ENCODE data around the gene PDE3A.
A peak's percentile ranks its signal among the peaks of the same experiment; 100 is the strongest.
"Not testable (repeated sequence)": the region's sequence is repeated elsewhere in the genome, so short reads cannot be mapped to it uniquely, and the experiment has no call there.

PDE3A gene

GRCh38 chr12:20375560-20375959 lies 7.2 kb downstream of the PDE3A start:
- DNase-seq = no peak

- no peak for DNase-seq
Observed at GRCh38 chr12:20376984-20377383, 8.6 kb downstream of the PDE3A start.

- no peak for DNase-seq
Observed at GRCh38 chr12:20377750-20378149, 9.4 kb downstream of the PDE3A start.

DNA sequence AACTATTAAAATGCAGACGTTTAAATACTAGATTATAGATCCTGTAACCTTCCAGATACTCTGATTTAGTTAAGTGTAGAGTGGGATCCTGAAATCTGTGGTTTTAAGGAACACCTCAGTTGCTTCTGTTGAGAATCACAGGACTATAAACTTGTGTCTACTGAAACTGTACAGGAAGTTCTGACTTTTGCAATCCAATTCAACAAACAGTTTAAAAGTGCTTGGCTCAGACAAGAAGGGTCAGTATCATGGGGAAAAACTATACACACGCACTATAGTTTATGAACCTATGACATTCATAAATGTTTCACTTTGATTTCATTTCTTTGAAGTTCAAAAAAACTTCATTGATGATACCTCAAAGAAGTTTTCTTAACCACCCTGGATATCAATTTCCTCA lies 13.8 kb downstream of the PDE3A start:
- DNase-seq = no peak

DNA sequence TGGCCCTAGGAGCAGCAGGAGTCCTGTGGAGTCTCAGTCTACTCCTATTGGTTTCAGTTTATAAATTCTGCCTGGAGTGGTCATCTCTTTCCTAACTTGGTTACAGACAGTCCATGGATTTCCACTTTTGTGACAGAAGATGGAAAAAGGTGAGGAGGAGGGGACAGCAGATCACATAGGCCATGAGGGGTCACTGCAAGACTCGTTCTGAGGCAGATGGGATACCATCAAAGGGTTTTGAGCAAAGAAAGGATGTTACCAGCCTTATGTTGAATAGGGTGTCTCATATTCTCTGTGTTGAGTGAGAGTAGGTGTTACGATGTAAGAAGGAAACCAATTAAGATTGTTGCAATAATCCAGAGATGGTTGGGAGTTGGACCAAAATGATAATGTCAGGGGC lies 15.3 kb downstream of the PDE3A start:
- DNase-seq = no peak

DNA sequence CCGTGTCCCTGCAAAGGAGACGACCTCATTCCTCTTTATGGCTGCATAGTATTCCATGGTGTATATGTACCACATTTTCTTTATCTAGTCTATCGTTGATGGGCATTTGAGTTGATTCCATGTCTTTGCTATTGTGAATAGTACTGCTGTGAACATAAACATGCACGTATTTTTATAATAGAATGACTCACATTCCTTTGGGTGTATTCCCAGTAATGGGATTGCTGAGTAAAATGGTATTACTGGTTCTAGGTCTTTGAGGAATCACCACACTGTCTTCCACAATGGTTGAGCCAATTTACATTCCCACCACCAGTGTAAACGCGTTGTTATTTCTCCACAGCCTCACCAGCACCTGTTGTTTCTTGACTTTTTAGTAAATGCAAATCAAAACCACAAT lies 16.5 kb downstream of the PDE3A start:
- DNase-seq = not testable (repeated sequence)

DNA sequence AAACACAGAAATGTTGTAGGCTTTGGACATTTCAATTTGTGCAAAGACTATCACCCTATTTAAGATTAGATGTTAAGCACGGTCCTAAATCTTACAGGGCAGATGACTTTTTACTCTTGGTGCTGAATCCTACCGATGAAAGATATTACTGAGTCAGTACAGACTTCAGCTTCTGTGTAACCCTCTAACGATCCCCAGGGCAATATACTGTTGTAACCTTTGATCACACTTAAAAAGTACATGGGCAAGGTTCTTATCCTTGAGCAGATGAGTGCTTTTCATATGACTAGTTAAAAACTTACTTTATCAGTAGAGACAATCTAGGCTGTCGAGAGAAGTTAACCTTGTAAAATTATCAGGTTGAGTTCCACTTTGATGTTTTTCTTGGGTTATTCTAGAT lies 22.5 kb downstream of the PDE3A start:
- no peak for DNase-seq

- DNase-seq = no peak
Observed at GRCh38 chr12:20392339-20392738, 24.0 kb downstream of the PDE3A start.

- no peak for DNase-seq
Observed at GRCh38 chr12:20393707-20394106, 25.4 kb downstream of the PDE3A start.

GRCh38 chr12:20395791-20396550 lies 27.6 kb downstream of the PDE3A start:
- no peak for DNase-seq

DNA sequence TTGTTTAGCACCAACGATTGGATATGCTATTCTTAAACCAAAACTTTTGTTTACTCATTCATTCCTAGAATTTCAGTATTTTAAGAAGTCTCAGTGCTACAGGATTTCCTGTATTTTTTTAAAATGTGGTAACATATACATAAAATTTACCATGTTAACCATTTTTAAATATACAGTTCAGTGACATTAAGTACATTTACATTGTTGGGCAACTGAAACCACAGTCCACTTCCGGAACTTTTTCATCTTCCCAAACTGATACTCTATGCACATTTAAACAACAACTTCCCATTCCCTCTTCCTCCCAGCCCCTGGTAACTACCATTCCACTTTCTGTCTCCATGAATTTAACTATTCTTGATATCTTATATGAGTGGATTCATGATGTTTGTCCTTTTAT lies 30.3 kb downstream of the PDE3A start:
- DNase-seq = no peak

GRCh38 chr12:20400003-20400402 lies 31.7 kb downstream of the PDE3A start:
- DNase-seq = no peak

DNA sequence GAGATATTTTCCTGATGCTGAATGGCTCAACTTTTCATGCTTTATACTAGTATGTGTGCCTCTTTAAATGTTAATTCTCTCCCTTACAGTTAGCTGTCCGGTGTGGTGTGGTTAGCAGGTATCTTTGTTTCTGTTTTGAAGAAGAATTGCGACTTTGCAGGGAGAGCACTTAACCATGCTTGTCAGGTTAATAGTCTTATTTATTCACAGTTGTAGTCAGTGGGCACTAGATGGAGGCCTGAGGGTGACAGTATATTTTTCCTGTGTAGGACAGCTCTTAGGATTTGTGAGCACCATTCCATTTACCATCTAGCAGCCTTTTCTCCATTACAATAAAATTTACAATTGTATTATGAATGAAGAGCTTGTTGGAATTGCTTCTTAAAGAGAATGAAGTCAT lies 34.9 kb downstream of the PDE3A start:
- no peak for DNase-seq

- DNase-seq = no peak
Observed at GRCh38 chr12:20404576-20405346, 36.4 kb downstream of the PDE3A start.

GRCh38 chr12:20409607-20410377 lies 41.5 kb downstream of the PDE3A start:
- no peak for DNase-seq

DNA sequence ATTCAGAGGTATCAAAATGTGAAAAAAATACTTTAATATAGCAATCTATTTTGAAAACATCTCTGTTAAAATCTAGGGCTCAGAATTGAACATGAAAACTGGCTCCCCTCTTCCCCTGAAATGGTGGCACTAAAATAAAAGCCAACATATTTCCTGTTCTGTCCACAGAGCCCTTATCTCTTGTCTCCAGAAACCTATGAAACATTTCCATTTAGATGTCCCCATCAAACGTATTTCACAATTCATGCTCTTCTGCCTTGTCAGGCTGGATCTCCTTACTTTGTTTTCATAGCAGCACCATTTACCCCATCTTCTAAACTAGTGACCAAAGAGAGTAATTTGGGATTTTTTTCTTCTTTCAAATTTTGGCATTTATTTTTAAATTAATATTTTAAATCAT lies 42.4 kb downstream of the PDE3A start:
- DNase-seq = no peak

GRCh38 chr12:20411345-20411744 lies 43.0 kb downstream of the PDE3A start:
- no peak for DNase-seq

- DNase-seq = no peak
Observed at GRCh38 chr12:20415028-20415427, 46.7 kb downstream of the PDE3A start.

DNA sequence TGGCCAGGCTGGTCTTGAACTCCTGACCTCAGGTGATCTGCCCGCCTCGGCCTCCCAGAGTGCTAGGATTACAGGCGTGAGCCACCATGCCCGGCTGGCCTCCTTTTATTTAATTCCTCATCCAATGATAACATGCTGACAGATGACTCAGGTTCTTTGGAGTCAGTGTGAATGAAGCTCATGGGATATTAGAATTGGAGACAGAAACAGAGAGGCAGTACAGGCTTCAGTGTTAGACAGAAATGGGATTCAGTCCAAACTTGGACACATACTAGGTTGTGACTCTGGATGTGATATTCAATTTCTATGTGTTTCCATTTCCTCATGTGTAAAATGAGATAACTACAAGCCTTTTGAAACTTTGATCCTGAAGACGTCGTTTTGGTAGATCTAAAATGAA lies 47.3 kb downstream of the PDE3A start:
- DNase-seq = no peak

- no peak for DNase-seq
Observed at GRCh38 chr12:20420557-20420956, 52.2 kb downstream of the PDE3A start.

DNA sequence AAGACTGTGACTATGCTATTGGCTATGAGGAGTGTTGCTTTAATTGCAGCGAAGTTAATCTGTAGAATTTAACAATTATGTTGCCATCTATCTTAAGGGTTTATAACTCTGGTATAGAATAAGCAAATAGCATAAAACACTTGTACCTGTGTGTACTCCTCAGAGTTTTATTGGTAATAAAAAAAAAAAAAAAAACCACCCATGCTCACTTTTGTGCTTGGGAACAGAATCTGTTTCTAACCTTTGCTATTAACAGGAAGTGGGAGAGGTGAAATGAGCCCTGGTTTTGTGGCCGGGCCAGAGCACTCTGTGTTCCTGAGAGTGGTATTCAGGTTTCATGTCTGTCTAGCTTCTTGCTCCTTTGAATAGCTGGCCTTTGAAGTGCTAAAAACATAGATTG lies 53.1 kb downstream of the PDE3A start:
- peak; percentile 38 for DNase-seq

DNA sequence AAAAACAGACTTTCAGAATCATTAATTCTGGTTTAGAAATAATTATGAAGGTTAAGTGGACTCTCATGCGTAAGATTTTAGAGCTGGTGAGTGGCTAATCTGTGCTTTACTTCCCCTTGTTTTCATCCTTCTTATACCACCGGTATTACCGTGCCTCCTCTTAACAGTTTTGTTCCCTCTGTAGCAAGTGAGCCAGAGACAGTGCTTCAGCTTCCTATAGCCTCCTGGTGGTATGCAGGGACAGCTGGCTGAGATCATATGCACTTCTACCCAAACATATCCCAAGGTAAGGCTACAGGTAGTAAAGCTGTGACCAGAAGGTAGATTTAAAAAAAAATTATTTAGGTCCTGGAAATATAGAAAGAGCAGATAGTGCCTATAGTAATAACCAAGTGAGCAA lies 55.2 kb downstream of the PDE3A start:
- peak; percentile 47 for DNase-seq

- DNase-seq = no peak
Observed at GRCh38 chr12:20424841-20425240, 56.5 kb downstream of the PDE3A start.

GRCh38 chr12:20426191-20426590 lies 57.9 kb downstream of the PDE3A start:
- no peak for DNase-seq
